ENCODE results near the gene PPIL1.

DNA sequence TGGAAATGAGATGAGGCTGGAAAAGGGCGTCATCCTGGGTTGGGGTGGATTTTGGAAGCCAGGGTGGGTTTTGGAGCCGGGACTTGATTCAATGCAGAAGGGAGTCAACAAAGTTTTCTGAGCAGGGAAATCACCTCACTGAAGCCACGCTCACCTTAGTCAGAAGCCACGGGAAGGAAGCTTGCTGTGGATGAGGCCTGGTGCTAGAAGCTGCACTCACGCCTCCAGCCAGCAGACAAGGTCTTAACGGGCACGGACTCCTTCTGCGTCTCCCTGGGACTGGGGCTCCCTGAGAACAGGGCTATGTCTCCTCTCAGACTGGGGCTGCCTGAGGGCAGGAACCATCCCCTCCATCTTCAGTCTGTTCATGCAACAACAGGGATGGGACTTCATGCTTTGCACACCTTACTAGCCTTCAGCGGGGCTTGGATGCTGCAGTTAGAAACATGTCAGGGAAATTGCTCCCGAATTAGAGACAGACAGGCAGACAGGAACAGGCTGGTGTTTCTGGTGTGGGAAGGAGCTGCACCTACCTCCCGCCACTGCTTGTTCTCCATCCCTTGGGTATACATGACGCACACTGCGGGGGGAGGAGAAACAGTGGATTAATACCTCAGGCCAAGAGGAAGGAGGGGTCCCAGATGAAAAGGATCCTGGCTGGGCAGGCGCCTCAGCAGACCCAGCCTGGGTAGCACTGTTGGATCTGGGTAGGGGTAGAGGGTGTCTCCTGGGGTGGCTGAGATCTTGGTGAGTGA is 52.8 kb downstream of the PPIL1 start:
- TF ChIP-seq, protein P1, sequence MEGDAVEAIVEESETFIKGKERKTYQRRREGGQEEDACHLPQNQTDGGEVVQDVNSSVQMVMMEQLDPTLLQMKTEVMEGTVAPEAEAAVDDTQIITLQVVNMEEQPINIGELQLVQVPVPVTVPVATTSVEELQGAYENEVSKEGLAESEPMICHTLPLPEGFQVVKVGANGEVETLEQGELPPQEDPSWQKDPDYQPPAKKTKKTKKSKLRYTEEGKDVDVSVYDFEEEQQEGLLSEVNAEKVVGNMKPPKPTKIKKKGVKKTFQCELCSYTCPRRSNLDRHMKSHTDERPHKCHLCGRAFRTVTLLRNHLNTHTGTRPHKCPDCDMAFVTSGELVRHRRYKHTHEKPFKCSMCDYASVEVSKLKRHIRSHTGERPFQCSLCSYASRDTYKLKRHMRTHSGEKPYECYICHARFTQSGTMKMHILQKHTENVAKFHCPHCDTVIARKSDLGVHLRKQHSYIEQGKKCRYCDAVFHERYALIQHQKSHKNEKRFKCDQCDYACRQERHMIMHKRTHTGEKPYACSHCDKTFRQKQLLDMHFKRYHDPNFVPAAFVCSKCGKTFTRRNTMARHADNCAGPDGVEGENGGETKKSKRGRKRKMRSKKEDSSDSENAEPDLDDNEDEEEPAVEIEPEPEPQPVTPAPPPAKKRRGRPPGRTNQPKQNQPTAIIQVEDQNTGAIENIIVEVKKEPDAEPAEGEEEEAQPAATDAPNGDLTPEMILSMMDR (optimal IDR thresholded peaks at IDR 0.05 in 1 of 3, IDR thresholded peaks at IDR 0.05 in 1 of 3, conservative IDR thresholded peaks at IDR 0.05 in 1 of 3; ENCODE audit: extremely low read depth in 1 of 3, insufficient read depth in 2 of 3, low read length in 3 of 3): no peak
- TF ChIP-seq EZH2 (IDR thresholded peaks at IDR 0.05; ENCODE audit: low read length): no peak

All from keratinocyte (primary cell).